Inflammatory macrophage (primary cell): ENCODE measurements around the gene RAP1B.
"Not testable (repeated sequence)": the region's sequence is repeated elsewhere in the genome, so short reads cannot be mapped to it uniquely, and the experiment has no call there.

Experiments used
- DNase-seq, 2 donors: peaks; one replicate each; pipeline ENCODE4 v3.0.0-alpha.2; 2020 to 2022

The RAP1B gene

GRCh38 chr12:68637439-68637838 lies 26.7 kb downstream of the RAP1B start:
- not testable (repeated sequence) for DNase-seq

GRCh38 chr12:68638171-68638570 lies 27.5 kb downstream of the RAP1B start:
- DNase-seq: no peak

GRCh38 chr12:68638721-68639395 lies 28.2 kb downstream of the RAP1B start:
- DNase-seq: no peak

- DNase-seq: no peak
Measured at GRCh38 chr12:68639396-68639767, 28.7 kb downstream of the RAP1B start.

- no peak for DNase-seq
Measured at GRCh38 chr12:68641138-68641537, 30.4 kb downstream of the RAP1B start.

- no peak for DNase-seq
Measured at GRCh38 chr12:68646484-68646883, 35.8 kb downstream of the RAP1B start.

GRCh38 chr12:68647507-68647906 lies 36.8 kb downstream of the RAP1B start:
- DNase-seq: no peak

GRCh38 chr12:68648179-68648578 lies 37.5 kb downstream of the RAP1B start:
- no peak for DNase-seq

GRCh38 chr12:68665016-68665569 lies 54.4 kb downstream of the RAP1B start:
- no peak for DNase-seq

- DNase-seq: no peak
Measured at GRCh38 chr12:68667291-68667690, 56.6 kb downstream of the RAP1B start.

GRCh38 chr12:68667896-68668295 lies 57.2 kb downstream of the RAP1B start:
- no peak for DNase-seq

- no peak for DNase-seq
Measured at GRCh38 chr12:68671179-68671578, 60.5 kb downstream of the RAP1B start.

- DNase-seq: no peak
Measured at GRCh38 chr12:68673788-68674187, 63.1 kb downstream of the RAP1B start.

- DNase-seq: no peak
Measured at GRCh38 chr12:68674376-68674775, 63.7 kb downstream of the RAP1B start.

- no peak for DNase-seq
Measured at GRCh38 chr12:68675101-68675842, 64.6 kb downstream of the RAP1B start.

- DNase-seq: not testable (repeated sequence)
Measured at GRCh38 chr12:68676854-68677253, 66.2 kb downstream of the RAP1B start.

- no peak for DNase-seq
Measured at GRCh38 chr12:68686262-68686594, 75.5 kb downstream of the RAP1B start.

- DNase-seq: peak; percentile 98 to 99
Measured at GRCh38 chr12:68686595-68687521, 76.2 kb downstream of the RAP1B start, which contains the start of gene NUP107. TSS of gene NUP107 (plus strand) at chr12:68686978. CDS start at chr12:68687066, 88 bp downstream.

- no peak for DNase-seq
Measured at GRCh38 chr12:68695454-68695853, 84.8 kb downstream of the RAP1B start.

GRCh38 chr12:68699486-68699885 lies 88.8 kb downstream of the RAP1B start:
- DNase-seq: no peak
